Measurements from ENCODE around the gene YWHAH.

YWHAH gene

GRCh38 chr22:31926969-31927368 is 17.4 kb upstream of the YWHAH start:
- H3K27ac ChIP-seq (ENCODE audit: low read length) = no peak overlapping the region
- H3K36me3 ChIP-seq (ENCODE audit: insufficient read depth, low read length) = no peaks in the 10 kb centered on the region
- no peak overlapping the region for H3K9ac ChIP-seq (ENCODE audit: low read depth, low read length)
- no peaks in the 10 kb centered on the region for H3K9me3 ChIP-seq (ENCODE audit: insufficient read depth, low read length, severe bottlenecking)
- no peak for DNase-seq
- H3K79me2 ChIP-seq (ENCODE audit: insufficient read depth, low read length) = no peaks in the 10 kb centered on the region
- ATAC-seq (ENCODE audit: insufficient read depth, low read depth) = no peak
- no peaks in the 10 kb centered on the region for H3K27me3 ChIP-seq (ENCODE audit: insufficient read depth, low read length, poor library complexity)
- H3K4me2 ChIP-seq (ENCODE audit: insufficient read depth, low read length) = no peak overlapping the region
- H3K4me1 ChIP-seq (ENCODE audit: insufficient read depth, low read length) = no peaks in the 10 kb centered on the region
- H3K4me3 ChIP-seq (ENCODE audit: low read depth in 1 of 2, low read length in 2 of 2) = no peak overlapping the region
- no peak overlapping the region for H2AFZ ChIP-seq (ENCODE audit: low read depth, low read length)
- H4K20me1 ChIP-seq (ENCODE audit: insufficient read depth, low read length) = no peaks in the 10 kb centered on the region
- TF ChIP-seq CTCF (IDR thresholded peaks at IDR 0.05; ENCODE audit: borderline replicate concordance, extremely low read depth, low read length, poor library complexity, severe bottlenecking) (no peak), EZH2 (IDR thresholded peaks at IDR 0.05; ENCODE audit: borderline replicate concordance, low read depth, low read length, severe bottlenecking) (no peak)

- Histone ChIP-seq H2AFZ (ENCODE audit: low read depth, low read length) (no peak overlapping the region), H3K4me3 (ENCODE audit: low read depth in 1 of 2, low read length in 2 of 2) (no peak overlapping the region), H4K20me1 (ENCODE audit: insufficient read depth, low read length) (no peaks in the 10 kb centered on the region), H3K4me2 (ENCODE audit: insufficient read depth, low read length) (no peak overlapping the region), H3K27ac (ENCODE audit: low read length) (no peak overlapping the region), H3K4me1 (ENCODE audit: insufficient read depth, low read length) (no peaks in the 10 kb centered on the region), H3K9me3 (ENCODE audit: insufficient read depth, low read length, severe bottlenecking) (no peaks in the 10 kb centered on the region), H3K36me3 (ENCODE audit: insufficient read depth, low read length) (no peaks in the 10 kb centered on the region), H3K9ac (ENCODE audit: low read depth, low read length) (no peak overlapping the region), H3K79me2 (ENCODE audit: insufficient read depth, low read length) (no peaks in the 10 kb centered on the region), H3K27me3 (ENCODE audit: insufficient read depth, low read length, poor library complexity) (no peaks in the 10 kb centered on the region)
- TF ChIP-seq EZH2 (IDR thresholded peaks at IDR 0.05; ENCODE audit: borderline replicate concordance, low read depth, low read length, severe bottlenecking) (no peak), CTCF (IDR thresholded peaks at IDR 0.05; ENCODE audit: borderline replicate concordance, extremely low read depth, low read length, poor library complexity, severe bottlenecking) (no peak)
- ATAC-seq (ENCODE audit: insufficient read depth, low read depth) (no peak), DNase-seq (no peak)
These were observed 16.8 kb upstream of the YWHAH start for GRCh38 chr22:31927562-31927961.

- no peaks in the 10 kb centered on the region for H3K27me3 ChIP-seq (ENCODE audit: insufficient read depth, low read length, poor library complexity)
- DNase-seq = no peak
- H3K4me2 ChIP-seq (ENCODE audit: insufficient read depth, low read length) = no peak overlapping the region
- ATAC-seq (ENCODE audit: insufficient read depth, low read depth) = no peak
- no peak overlapping the region for H3K9ac ChIP-seq (ENCODE audit: low read depth, low read length)
- H3K4me3 ChIP-seq (ENCODE audit: low read depth in 1 of 2, low read length in 2 of 2) = no peak overlapping the region
- H3K4me1 ChIP-seq (ENCODE audit: insufficient read depth, low read length) = no peaks in the 10 kb centered on the region
- no peak overlapping the region for H3K27ac ChIP-seq (ENCODE audit: low read length)
- no peaks in the 10 kb centered on the region for H3K36me3 ChIP-seq (ENCODE audit: insufficient read depth, low read length)
- no peaks in the 10 kb centered on the region for H4K20me1 ChIP-seq (ENCODE audit: insufficient read depth, low read length)
- H2AFZ ChIP-seq (ENCODE audit: low read depth, low read length) = no peak overlapping the region
- no peaks in the 10 kb centered on the region for H3K79me2 ChIP-seq (ENCODE audit: insufficient read depth, low read length)
- TF ChIP-seq CTCF (IDR thresholded peaks at IDR 0.05; ENCODE audit: borderline replicate concordance, extremely low read depth, low read length, poor library complexity, severe bottlenecking) = no peak
- no peak for TF ChIP-seq EZH2 (IDR thresholded peaks at IDR 0.05; ENCODE audit: borderline replicate concordance, low read depth, low read length, severe bottlenecking)
- H3K9me3 ChIP-seq (ENCODE audit: insufficient read depth, low read length, severe bottlenecking) = no peaks in the 10 kb centered on the region
These were observed 15.0 kb upstream of the YWHAH start for GRCh38 chr22:31929167-31929930.

All from DND-41 (cell line).